ENCODE results near the gene PIKFYVE.
A peak's percentile ranks its signal among the peaks of the same experiment; 100 is the strongest.
"Not testable (repeated sequence)": the region's sequence is repeated elsewhere in the genome, so short reads cannot be mapped to it uniquely, and the experiment has no call there.

PIKFYVE gene

DNA sequence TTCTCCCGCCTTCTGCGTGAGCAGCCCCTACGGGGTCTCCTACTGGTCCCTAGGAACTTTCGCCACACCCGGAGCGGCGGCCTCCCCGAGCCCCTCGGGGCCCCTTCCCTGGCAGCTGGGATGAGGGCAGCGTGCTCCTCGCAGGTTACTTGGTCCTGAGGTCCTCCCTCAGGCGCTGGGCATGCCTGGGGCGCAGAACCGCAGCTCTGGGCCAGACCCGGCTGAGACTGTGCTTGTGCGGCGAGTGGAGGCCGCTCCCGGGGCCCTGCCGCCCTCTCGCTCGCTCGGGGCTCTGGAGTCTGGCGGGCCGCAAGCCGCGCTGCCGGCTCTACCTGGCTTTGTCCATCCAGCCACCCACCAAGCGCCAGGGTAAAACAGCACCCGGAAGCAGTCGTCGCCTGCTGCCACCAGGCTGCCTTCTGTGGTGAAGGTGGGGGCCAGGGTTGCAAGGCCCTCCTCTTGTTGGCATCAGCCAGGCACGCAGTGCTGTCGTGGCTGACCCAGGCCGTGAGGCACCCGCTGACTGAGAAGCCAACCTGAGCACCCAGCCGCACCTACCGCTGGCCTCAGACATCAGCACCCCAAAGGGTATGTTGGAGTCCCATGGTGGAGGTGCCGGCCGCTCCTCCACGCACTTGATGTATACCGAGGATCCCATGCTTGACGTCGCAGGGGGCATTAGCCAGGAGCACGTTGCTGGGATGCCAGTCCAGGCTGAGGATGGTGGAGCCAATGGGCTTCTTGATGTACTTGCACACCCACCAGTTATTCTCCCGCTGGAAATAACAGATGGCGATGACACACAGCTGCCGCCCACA, 94.4 kb downstream of the PIKFYVE start:
- DNase-seq (ENCODE audit: low spot score): peak; percentile 18

DNA sequence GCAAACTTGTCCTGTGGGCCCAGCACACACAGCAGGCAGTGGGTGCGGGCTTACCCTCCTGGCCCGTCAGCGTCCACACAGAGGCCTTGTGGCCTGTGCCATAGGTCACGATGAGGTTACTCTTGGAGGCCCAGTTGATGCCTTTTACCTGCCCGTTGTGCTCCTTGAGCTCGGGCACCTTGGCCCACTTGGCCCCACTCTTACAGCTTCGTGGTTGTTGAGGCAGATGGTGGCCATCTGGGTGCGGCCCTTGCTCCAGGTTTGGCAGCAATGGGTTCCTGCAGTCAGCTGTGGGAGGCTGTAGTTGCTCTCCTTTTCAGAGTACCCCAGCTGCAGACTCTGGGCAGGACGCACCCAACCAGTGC, 95.0 kb downstream of the PIKFYVE start:
- no peak for DNase-seq (ENCODE audit: low spot score)

DNA sequence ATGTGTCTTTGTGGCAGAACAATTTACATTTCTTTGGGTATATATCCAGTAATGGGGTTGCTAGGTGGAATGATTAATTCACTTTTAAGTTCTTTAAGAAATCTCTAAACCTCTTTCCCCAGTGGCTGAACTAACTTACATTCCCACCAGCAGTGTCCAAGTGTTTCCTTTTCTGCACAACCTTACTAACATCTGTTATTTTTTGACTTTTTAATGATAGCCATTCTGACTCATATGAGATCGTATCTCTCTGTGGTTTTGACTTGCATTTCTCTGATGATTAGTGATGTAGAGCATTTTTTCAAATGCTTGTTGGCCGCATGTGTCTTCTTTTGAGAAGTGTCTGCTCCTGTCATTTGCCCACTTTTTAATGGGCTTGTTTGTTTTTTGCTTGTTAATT, 97.4 kb downstream of the PIKFYVE start:
- no peak for DNase-seq (ENCODE audit: low spot score)

DNA sequence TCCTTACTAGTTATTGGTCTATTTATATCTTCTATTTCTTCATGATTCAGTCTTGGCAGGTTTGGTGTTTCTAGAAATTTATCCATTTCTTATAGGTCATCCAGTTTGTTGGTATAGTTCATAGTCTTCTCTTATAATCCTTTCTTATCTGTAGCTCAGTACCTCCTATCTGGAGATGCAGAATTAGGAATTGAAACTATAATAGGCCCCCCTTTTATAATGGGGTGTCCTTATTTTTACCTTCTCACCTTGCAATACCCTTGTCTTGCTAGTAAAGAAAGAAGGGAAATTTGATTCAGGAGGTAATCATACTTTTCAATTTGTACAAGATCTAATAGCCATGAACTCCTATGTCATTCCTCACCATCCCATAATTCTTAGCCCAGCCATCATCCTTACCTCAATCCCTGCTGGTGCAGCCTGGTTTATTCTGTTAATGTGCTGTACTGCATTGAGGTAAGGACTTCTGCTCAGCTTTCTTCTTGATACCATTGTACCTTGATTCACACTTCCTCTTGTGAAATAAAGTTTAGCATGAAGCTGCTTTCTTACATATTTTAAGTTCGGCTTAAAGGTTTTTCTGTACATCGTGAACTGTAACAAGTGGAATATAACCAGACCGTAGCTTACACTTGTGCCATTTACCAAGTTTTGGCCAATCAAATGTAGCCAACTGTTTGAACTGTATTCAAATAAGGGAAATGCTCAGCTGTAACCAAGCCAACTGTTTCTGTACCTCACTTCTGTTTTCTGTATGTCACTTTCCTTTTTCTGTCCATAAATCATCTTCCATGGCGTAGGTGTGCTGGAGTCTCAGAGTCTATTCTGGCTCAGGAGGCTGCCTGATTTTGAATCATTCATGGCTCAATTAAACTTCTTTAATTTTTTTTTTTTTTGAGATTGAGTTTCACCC, 100.4 kb downstream of the PIKFYVE start:
- no peak for DNase-seq (ENCODE audit: low spot score)

DNA sequence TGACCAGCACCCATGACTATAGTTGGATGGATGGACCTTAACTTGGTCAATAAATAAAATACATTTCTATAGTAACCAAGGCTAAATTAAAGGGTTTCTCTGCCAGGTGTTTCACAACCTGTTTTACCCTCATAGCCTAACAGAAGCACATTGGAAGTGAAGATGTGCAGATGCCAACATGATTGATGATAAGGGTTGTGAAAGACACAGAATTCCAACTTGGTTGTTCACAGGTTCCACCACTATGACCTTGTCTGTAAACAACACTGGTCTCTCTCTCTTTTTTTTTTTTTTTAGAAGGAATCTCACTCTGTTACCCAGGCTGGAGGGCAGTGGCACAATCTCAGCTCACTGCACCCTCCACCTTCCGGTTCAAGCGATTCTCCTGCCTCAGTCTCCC, 103.0 kb downstream of the PIKFYVE start:
- no peak for DNase-seq (ENCODE audit: low spot score)

DNA sequence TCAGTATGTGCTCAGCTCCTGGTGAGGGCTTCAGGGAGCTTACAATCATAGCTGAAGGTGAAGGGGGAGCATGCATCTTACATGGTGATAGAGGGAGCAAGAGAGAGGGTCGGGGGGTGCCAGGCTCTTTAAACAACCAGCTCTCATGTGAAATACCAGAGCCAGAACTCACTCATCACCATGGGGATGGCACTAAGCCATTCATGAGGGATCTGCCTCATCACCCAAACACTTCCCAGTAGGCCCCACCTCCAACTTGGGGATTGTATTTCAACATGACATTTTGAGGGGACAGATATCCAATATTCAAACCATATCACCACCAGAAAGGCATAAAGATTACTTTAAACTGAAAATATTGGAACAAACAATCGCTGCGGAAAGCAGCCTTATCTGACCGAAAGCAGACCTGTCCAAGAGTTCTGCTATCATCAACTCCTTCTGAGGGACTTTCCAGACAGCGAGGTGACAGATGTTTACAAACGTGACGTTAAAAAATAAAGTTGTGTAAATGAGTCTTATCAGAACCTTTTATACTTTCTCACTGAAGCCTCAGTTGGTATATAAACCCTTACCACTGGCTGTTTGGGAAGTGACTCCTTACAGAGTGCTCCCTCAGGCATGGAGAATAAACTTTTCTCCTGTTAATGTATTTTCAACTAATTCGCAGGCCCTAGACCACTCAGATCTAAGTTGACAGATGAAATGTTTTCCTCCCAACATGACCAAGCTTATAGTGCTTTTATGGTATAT, 105.0 kb downstream of the PIKFYVE start:
- DNase-seq (ENCODE audit: low spot score): no peak

DNA sequence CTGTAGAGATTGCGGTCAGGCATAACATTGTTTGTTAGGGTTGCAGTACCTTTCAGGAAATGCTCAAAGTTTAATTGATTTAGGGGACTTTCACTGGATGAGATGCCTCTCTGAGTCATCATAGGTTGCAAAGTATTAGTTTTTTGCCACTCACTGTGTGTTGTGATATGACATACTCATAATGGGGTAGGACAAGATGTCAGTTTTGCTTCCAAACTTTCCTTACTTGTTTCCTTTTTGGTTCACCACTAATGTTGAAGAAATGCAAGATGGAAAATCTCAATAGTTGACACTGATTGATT, 105.5 kb downstream of the PIKFYVE start:
- DNase-seq (ENCODE audit: low spot score): no peak

DNA sequence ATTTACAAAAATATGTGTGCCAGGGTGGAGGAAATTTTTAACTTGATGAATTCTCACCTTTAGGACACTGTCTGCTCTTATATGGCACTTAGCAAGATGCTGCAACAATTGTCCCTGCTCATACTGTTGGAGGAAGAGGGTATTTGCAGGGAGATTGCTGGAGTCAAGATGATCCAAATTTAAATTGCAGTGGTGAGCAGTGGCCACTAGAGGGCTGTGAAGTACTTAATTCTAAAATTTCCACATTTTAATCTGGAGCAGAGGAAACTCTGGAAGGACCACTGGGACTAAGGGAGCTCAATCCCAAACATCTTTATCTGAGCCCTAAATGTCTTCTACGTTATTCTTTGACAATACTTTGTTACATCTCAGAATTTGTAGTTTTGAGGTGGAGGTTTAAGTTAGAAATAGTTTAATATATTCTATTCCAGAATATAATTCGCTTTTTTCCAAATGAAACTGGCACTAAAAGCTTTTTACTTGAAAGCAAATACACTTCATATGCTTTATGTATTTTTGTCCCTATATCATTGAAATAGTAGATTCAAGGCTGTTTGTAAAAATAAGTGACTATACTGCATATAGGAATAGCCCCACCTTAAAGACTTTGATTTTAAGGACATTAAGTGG, 107.5 kb downstream of the PIKFYVE start:
- peak; percentile 62 for DNase-seq (ENCODE audit: low spot score)

DNA sequence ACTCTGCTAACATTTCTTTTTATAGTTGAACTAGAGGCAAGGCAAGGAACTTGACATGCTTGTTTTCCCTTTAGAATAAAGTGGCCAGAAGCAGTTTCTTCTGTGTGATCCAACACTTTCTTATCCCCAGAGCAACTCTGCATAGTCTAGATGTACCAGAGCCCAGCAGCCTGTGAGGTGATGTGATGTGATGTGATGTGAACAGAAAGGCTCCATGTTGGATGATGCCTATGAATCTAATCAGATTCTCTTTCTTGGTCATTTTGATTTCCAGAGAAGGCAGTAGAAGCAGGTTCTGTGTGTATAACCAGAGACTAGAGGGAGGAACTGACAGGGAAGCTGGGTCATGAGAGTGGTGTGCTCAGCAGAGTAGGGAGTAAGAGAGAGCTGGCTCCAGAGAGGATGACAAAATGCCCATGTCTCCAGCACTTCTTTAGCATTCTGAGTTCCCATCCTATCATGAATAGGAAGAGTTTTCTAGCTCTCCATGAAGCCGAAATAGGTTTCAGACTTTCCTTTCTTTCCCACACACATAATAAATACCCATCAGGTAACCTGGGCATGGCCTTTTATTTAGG, 109.5 kb downstream of the PIKFYVE start:
- DNase-seq (ENCODE audit: low spot score): no peak

DNA sequence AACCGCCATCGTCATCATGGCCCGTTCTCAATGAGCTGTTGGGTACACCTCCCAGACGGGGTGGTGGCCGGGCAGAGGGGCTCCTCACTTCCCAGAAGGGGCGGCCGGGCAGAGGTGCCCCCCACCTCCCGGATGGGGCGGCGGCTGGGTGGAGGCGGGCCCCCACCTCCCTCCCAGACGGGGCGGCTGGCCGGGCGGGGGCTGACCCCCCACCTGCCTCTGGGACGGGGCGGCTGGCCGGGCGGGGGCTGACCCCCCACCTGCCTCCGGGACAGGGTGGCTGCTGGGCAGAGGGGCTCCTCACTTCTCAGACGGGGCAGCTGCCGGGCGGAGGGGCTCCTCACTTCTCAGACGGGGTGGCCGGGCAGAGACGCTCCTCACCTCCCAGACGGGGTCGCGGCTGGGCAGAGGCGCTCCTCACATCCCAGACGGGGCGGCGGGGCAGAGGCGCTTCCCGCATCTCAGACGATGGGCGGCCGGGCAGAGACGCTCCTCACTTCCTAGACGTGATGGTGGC, 111.3 kb downstream of the PIKFYVE start:
- DNase-seq (ENCODE audit: low spot score): not testable (repeated sequence)

DNA sequence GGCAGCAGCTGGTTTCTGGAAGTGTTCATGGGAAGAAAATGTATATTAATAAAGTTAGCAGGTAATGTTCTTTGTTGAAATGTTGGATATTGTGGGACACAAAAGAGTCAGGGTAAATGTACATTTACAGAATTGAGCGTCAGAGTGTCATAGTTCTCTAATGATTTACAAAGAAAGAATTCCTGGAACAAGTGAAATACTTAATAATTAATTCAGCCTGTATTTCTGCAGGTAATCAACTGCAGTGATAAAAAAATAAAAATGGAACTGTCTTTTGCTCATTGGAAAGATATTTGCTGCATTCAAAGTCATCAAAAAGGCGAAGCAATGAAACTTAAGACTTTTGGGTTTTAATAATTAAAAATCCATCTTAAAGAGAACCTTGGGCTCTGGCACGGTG, 113.1 kb downstream of the PIKFYVE start:
- DNase-seq (ENCODE audit: low spot score): no peak

DNA sequence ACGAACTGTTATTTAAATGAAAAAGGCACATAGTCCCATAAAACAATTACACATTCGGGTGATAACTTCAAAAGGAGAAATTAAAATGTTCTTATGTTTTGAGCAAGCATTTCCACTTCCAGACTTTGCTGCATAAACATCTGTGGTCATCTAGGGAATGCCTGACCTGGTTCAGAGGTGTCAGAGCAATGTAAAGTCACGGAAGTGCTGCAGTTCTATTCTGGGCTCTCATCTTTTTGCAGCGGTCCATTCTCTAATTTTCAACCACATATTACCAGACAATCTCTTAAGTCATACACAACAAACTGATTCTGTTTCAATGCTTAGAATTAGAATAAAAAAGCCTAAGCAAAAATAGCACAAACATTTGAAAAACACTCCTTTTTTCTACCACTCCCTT, 118.6 kb downstream of the PIKFYVE start:
- no peak for DNase-seq (ENCODE audit: low spot score)

DNA sequence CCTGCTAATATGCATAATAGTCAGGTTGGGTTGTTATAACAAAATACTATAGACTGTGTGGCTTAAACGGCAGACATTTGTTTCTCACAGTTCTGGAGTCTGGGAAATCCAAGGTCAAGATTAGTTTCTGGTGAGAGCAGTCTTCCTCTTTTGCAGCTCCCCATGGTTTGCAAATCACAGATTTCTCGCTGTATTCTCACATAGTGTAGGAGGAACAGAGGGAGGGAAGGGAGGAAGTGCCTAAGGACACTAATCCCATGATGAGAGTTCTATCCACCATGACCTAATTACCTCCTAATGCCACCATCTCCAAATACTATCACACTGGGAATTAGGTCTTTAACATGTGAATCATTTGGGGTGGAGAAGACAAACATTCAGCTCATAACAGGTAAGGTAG, 120.5 kb downstream of the PIKFYVE start:
- no peak for DNase-seq (ENCODE audit: low spot score)

DNA sequence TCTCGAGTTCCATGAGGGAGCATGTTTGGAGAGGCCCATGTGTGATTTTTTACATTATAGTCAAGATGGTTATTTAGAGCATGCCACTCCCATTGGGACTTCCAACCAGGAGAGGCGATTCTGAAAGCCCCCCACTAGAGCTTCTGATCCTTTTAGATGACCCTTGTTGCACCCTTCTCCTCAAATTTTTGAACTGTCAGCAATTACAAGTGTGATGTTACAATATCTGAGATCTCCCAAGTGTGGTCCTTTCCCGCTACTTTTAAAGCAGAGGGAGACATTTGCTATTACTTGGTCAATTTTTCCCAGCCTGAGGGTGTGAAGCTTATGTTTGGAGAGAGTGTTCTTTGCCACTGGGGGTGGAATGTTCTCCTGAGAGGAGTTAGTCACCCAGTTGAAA, 123.9 kb downstream of the PIKFYVE start:
- DNase-seq (ENCODE audit: low spot score): no peak

DNA sequence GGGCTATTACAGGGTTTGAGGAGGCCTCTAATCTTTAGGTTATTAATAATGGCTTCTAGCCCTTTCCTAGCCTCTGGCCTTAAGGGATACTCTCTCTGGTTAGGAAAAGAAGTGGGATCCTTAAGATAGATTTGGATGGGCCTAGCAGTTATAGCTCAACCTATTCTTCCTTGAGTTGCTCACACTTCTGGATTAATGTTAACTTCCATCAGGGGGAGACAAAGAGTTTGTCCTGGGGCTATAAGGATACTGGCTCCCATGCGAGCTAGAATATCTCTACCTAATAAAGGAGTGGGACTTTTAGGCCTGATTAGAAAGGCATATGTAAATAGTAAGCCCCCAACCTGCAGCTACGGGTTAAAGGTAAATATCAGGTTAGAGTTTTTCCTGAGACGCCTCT, 126.2 kb downstream of the PIKFYVE start:
- DNase-seq (ENCODE audit: low spot score): no peak

DNA sequence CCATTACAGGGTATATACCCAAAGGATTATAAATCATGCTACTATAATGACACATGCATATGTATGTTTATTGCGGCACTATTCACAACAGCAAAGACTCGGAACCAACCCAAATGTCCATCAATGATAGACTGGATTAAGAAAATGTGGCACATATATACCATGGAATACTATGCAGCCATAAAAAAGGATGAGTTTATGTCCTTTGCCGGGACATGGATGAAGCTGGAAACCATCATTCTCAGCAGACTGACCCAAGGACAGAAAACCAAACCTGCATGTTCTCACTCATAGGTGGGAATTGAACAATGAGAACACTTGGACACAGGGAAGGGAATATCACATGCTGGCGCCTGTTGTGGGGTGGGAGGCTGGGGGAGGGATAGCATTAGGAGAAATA, 130.7 kb downstream of the PIKFYVE start:
- DNase-seq (ENCODE audit: low spot score): not testable (repeated sequence)

DNA sequence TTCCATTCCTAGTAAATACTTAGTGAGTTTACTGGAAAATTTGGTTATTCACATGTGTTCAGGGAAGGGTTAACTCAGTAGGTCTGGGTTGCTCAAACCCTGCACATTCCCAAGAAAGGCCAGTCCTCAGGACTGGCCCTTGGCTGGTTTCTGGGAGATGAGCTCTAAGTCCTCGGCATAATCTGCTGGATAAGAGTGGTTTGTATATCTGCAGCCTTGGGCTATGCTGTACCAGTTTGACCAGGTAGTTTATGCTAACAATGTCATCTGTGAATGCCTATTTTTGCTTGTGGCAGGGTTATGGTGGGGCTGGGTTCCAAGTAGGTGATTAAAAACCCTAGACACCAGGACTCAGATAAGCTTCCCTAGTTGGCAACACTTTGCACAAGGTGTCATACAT, 133.1 kb downstream of the PIKFYVE start:
- DNase-seq (ENCODE audit: low spot score): no peak

DNA sequence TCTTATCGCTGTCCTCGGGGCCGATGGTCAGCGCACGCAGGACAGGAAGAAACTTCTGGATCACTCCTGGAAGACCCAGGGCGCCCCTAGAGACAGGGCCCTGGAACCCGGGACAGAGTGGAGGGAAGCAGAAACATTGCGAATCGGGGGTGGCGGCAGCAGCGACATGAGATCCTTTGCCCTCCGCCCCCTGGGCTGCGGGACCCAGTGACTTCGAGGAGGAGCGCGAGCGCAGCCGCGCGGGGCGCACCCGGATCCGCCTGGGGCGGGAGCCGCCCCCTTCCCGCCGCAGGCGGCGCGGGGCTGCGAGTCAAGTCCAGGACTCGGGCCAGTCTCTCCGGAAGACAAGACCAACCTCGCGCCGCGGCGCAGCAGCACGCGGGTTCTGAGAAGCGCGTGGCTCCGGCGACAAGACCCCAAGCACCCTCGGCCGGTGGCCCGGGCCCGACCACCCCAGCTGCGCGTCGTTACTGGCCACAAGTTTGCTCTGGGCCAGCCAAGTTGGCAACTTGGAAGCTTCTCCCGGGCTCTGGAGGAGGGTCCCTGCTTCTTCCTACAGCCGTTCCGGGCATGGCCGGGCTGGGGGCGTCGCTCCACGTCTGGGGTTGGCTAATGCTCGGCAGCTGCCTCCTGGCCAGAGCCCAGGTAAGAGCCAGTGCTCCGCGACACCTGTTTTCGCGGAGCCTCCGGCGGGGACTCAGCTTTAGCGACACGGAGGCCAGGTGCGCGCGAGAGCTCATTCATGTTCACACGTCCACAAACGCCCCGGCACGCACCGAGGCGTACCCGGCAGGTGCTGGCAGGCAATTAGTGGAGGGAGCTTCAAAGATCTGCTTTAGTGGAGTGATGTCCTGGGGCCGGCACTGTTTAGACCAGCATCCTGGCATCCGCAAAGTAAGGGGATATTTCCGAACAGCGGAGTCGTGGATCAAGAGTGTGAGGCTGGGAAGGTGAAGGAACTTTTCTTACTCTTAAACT, 140.7 kb downstream of the PIKFYVE start, which contains the start of gene PTH2R:
TSS of gene PTH2R (plus strand) at position 319 of the 978 bp plus-strand sequence. CDS start at position 571, 252 bp downstream.
- peak; percentile 71 for DNase-seq (ENCODE audit: low spot score)

DNA sequence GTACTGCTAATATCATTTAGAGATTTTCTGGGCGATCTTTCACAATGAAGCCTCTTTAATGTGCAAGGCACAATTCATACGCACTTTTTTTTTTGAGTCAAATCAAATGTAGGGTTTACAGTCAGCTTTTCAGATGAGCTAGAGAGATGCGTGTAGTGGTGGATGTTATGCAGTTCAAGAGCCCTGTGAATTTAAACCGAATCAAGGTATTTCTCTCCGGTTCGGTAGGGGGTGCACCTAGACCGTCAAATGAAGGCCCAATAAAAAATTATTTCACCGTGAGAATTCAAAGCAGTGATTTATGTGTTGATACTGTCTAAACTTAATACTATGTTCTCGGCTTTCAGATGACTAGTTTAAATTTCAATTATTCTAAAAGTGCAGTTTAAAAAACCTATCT, 141.6 kb downstream of the PIKFYVE start:
- DNase-seq (ENCODE audit: low spot score): peak; percentile 51
